HEK293 (cell line): Measurements from ENCODE around the gene FMN1.

Experiments used
- CTCF ChIA-PET: fragments of 350-600 bp; formaldehyde crosslinking; extraction: SDS; loops from one replicate; lab custom pipeline; 2021; ENCODE audit warnings: antibody characterized with exemption; lab: Yijun Ruan, JAX
- POLR2A ChIA-PET: fragments of 300-600 bp; formaldehyde crosslinking; extraction: SDS; loops from one replicate; lab custom pipeline; 2020; ENCODE audit warnings: antibody characterized with exemption, inconsistent platforms; lab: Yijun Ruan, JAX
- H3K27ac ChIP-seq: fragments of 200-500 bp; sonication (Bioruptor generic); 2 replicates; pipeline ENCODE4 v1.5.1; 2014; ENCODE audit warnings: low read depth, low read length, control low read depth, inconsistent platforms; ENCODE audit errors: extremely low read depth
- H3K36me3 ChIP-seq, 2 experiments: fragments of 200-500 bp in 1 of 2; sonication (Bioruptor generic) in 1 of 2; 1 replicate in 1 of 2; 2 replicates in 1 of 2; pipeline ENCODE4 v1.5.1; 2014 to 2017; ENCODE audit warnings: inconsistent platforms in 2 of 2, low read length in 2 of 2; ENCODE audit not compliant: control insufficient read depth in 2 of 2, insufficient read depth in 1 of 2
- H3K4me1 ChIP-seq: fragments of 200-500 bp; sonication (Bioruptor generic); 2 replicates; pipeline ENCODE4 v1.5.1; 2014; ENCODE audit warnings: mild to moderate bottlenecking, low read length, inconsistent platforms; ENCODE audit not compliant: control insufficient read depth, insufficient read depth
- H3K4me3 ChIP-seq: 2 replicates; pipeline ENCODE4 v1.5.1; 2011; ENCODE audit warnings: low read depth, mild to moderate bottlenecking, control low read depth, low read length, moderate library complexity
- H3K9me3 ChIP-seq: fragments of 200-500 bp; sonication (Bioruptor generic); 2 replicates; pipeline ENCODE4 v1.5.1; 2014; ENCODE audit warnings: low read depth, low read length, inconsistent platforms; ENCODE audit not compliant: control insufficient read depth, insufficient read depth
- YY2 ChIP-seq: fragments of 450-650 bp; formaldehyde crosslinking; IDR thresholded peaks from 2 replicates; pipeline ENCODE4 v1.5.1; 2016; ENCODE audit warnings: missing biosample characterization, missing genetic modification characterization
- ZFP69B ChIP-seq: fragments of 450-650 bp; formaldehyde crosslinking; IDR thresholded peaks from 2 replicates; pipeline ENCODE4 v1.5.1; 2016; ENCODE audit warnings: missing biosample characterization, missing genetic modification characterization
- ZNF148 ChIP-seq: fragments of 450-650 bp; formaldehyde crosslinking; IDR thresholded peaks from 2 replicates; pipeline ENCODE4 v1.5.0; 2017; ENCODE audit warnings: missing biosample characterization, missing genetic modification characterization, borderline replicate concordance
- ZNF280C ChIP-seq: fragments of 450-650 bp; formaldehyde crosslinking; IDR thresholded peaks from 2 replicates; pipeline ENCODE4 v1.5.1; 2016; ENCODE audit warnings: missing biosample characterization, missing genetic modification characterization
- ZNF292 ChIP-seq: fragments of 450-650 bp; formaldehyde crosslinking; IDR thresholded peaks from 2 replicates; pipeline ENCODE4 v1.5.1; 2016; ENCODE audit warnings: low read depth, missing biosample characterization, missing genetic modification characterization, borderline replicate concordance
- ZNF324 ChIP-seq: fragments of 450-650 bp; formaldehyde crosslinking; IDR thresholded peaks from 2 replicates; pipeline ENCODE4 v1.5.1; 2016; ENCODE audit warnings: missing biosample characterization, missing genetic modification characterization
- ZNF335 ChIP-seq: fragments of 450-650 bp; formaldehyde crosslinking; conservative IDR thresholded peaks from 2 replicates; pipeline ENCODE4 v1.5.1; 2016; ENCODE audit warnings: missing biosample characterization, missing genetic modification characterization
- ZNF398 ChIP-seq: fragments of 450-650 bp; formaldehyde crosslinking; IDR thresholded peaks from 2 replicates; pipeline ENCODE4 v1.5.1; 2017; ENCODE audit warnings: missing biosample characterization, missing genetic modification characterization
- ZNF510 ChIP-seq: fragments of 450-650 bp; formaldehyde crosslinking; IDR thresholded peaks from 2 replicates; pipeline ENCODE4 v1.5.1; 2018; ENCODE audit warnings: mild to moderate bottlenecking, missing genetic modification characterization, missing biosample characterization; ENCODE audit not compliant: insufficient replicate concordance
- ZNF514 ChIP-seq: fragments of 450-650 bp; formaldehyde crosslinking; IDR thresholded peaks from 2 replicates; pipeline ENCODE4 v1.5.1; 2016; ENCODE audit warnings: missing biosample characterization, missing genetic modification characterization
- ZNF549 ChIP-seq: fragments of 450-650 bp; IDR thresholded peaks from 2 replicates; pipeline ENCODE4 v1.5.1; 2018; ENCODE audit warnings: missing biosample characterization, missing genetic modification characterization, mild to moderate bottlenecking, inconsistent platforms, moderate library complexity
- ZNF560 ChIP-seq: fragments of 450-650 bp; formaldehyde crosslinking; IDR thresholded peaks from 2 replicates; pipeline ENCODE4 v1.5.1; 2017; ENCODE audit warnings: missing biosample characterization, missing genetic modification characterization, borderline replicate concordance
- ZNF585B ChIP-seq: fragments of 450-650 bp; formaldehyde crosslinking; IDR thresholded peaks from 2 replicates; pipeline ENCODE4 v1.5.1; 2016; ENCODE audit warnings: missing biosample characterization, missing genetic modification characterization
- ZNF596 ChIP-seq: fragments of 450-650 bp; IDR thresholded peaks from 2 replicates; pipeline ENCODE4 v1.5.0; 2018; ENCODE audit warnings: missing biosample characterization, mild to moderate bottlenecking, missing genetic modification characterization, moderate library complexity
- ZNF600 ChIP-seq: fragments of 450-650 bp; formaldehyde crosslinking; IDR thresholded peaks from 2 replicates; pipeline ENCODE4 v1.5.1; 2016; ENCODE audit warnings: missing biosample characterization, missing genetic modification characterization
- ZNF670 ChIP-seq: fragments of 450-650 bp; formaldehyde crosslinking; IDR thresholded peaks from 2 replicates; pipeline ENCODE4 v1.5.1; 2016; ENCODE audit warnings: missing biosample characterization, missing genetic modification characterization, low read depth
- ZNF777 ChIP-seq: fragments of 450-650 bp; formaldehyde crosslinking; IDR thresholded peaks from 2 replicates; pipeline ENCODE4 v1.5.1; 2017; ENCODE audit warnings: missing biosample characterization, missing genetic modification characterization, borderline replicate concordance
- ZSCAN23 ChIP-seq: fragments of 450-650 bp; formaldehyde crosslinking; IDR thresholded peaks from 2 replicates; pipeline ENCODE4 v1.5.1; 2016; ENCODE audit warnings: missing biosample characterization, missing genetic modification characterization
- ZSCAN4 ChIP-seq: fragments of 450-650 bp; formaldehyde crosslinking; IDR thresholded peaks from 2 replicates; pipeline ENCODE4 v1.5.1; 2017; ENCODE audit warnings: missing biosample characterization, missing genetic modification characterization
- TF ChIP-seq, protein P1 (sequence below): fragments of 450-650 bp; IDR thresholded peaks from 2 replicates; pipeline ENCODE4 v1.5.1; 2018; ENCODE audit warnings: missing biosample characterization, mild to moderate bottlenecking, missing genetic modification characterization
- TF ChIP-seq, protein P2 (sequence below): IDR thresholded peaks from 2 replicates; pipeline ENCODE4 v1.6.1; 2011; ENCODE audit warnings: mild to moderate bottlenecking, low read depth, low read length, borderline replicate concordance
- TF ChIP-seq, protein P3 (sequence below): fragments of 450-650 bp; formaldehyde crosslinking; IDR thresholded peaks from 2 replicates; pipeline ENCODE4 v1.5.1; 2016; ENCODE audit warnings: missing biosample characterization, missing genetic modification characterization

The FMN1 gene

GRCh38 chr15:33047077-33047476 lies 147.4 kb downstream of the FMN1 start (continued):
- TF ChIP-seq ZNF280C (tag by site-specific recombination) (no peak), ZFP69B (no peak), ZNF585B (no peak), ZNF398 (tag by site-specific recombination) (no peak), ZSCAN23 (tag by site-specific recombination) (no peak), ZNF596 (tag by site-specific recombination) (no peak), ZNF514 (tag by site-specific recombination) (no peak)
- TF ChIP-seq, protein P1, sequence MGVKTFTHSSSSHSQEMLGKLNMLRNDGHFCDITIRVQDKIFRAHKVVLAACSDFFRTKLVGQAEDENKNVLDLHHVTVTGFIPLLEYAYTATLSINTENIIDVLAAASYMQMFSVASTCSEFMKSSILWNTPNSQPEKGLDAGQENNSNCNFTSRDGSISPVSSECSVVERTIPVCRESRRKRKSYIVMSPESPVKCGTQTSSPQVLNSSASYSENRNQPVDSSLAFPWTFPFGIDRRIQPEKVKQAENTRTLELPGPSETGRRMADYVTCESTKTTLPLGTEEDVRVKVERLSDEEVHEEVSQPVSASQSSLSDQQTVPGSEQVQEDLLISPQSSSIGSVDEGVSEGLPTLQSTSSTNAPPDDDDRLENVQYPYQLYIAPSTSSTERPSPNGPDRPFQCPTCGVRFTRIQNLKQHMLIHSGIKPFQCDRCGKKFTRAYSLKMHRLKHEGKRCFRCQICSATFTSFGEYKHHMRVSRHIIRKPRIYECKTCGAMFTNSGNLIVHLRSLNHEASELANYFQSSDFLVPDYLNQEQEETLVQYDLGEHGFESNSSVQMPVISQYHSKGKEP (tag by site-specific recombination) = no peak

- Histone ChIP-seq H3K9me3 (no peaks in the 10 kb centered on the region; the same call in 1 of the 2 replicates), H3K36me3 (no peaks in the 10 kb centered on the region)
- POLR2A ChIA-PET = no interaction called here
- no peak for TF ChIP-seq ZNF510 (tag by site-specific recombination)
- TF ChIP-seq ZNF560 (tag by site-specific recombination) = no peak
- no peak for TF ChIP-seq ZFP69B
- TF ChIP-seq ZNF549 (tag by site-specific recombination) = no peak
- TF ChIP-seq ZNF600 = no peak
- TF ChIP-seq ZNF324 (tag by site-specific recombination) = no peak
- TF ChIP-seq ZNF148 (tag by site-specific recombination) = no peak
- no peak for TF ChIP-seq ZNF670
- no peak for TF ChIP-seq ZSCAN4 (tag by site-specific recombination)
- no peak for TF ChIP-seq ZNF596 (tag by site-specific recombination)
- no peak for TF ChIP-seq ZNF335 (tag by site-specific recombination)
- TF ChIP-seq, protein P2, sequence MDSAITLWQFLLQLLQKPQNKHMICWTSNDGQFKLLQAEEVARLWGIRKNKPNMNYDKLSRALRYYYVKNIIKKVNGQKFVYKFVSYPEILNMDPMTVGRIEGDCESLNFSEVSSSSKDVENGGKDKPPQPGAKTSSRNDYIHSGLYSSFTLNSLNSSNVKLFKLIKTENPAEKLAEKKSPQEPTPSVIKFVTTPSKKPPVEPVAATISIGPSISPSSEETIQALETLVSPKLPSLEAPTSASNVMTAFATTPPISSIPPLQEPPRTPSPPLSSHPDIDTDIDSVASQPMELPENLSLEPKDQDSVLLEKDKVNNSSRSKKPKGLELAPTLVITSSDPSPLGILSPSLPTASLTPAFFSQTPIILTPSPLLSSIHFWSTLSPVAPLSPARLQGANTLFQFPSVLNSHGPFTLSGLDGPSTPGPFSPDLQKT = no peak
- no peak for TF ChIP-seq ZNF777
- TF ChIP-seq YY2 (tag by site-specific recombination) = no peak
- TF ChIP-seq, protein P3, sequence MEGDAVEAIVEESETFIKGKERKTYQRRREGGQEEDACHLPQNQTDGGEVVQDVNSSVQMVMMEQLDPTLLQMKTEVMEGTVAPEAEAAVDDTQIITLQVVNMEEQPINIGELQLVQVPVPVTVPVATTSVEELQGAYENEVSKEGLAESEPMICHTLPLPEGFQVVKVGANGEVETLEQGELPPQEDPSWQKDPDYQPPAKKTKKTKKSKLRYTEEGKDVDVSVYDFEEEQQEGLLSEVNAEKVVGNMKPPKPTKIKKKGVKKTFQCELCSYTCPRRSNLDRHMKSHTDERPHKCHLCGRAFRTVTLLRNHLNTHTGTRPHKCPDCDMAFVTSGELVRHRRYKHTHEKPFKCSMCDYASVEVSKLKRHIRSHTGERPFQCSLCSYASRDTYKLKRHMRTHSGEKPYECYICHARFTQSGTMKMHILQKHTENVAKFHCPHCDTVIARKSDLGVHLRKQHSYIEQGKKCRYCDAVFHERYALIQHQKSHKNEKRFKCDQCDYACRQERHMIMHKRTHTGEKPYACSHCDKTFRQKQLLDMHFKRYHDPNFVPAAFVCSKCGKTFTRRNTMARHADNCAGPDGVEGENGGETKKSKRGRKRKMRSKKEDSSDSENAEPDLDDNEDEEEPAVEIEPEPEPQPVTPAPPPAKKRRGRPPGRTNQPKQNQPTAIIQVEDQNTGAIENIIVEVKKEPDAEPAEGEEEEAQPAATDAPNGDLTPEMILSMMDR (tag by site-specific recombination) = no peak
- no peak for TF ChIP-seq ZNF292 (tag by site-specific recombination)
These were observed 148.2 kb downstream of the FMN1 start for GRCh38 chr15:33046329-33046728.

More at GRCh38 chr15:33046329-33046728, 148.2 kb downstream of the FMN1 start:
- CTCF ChIA-PET = interaction anchor here (0.6 kb wide), 1 partner anchor 86 kb away, joined by 3 read pairs; no protein-coding TSS in a partner anchor
- H3K4me3 ChIP-seq = no peak overlapping the region
- H3K27ac ChIP-seq = no peak overlapping the region
- no peaks in the 10 kb centered on the region for H3K4me1 ChIP-seq
